Urinary bladder (tissue), 4 donors: ENCODE measurements around the gene CCNB1. TPM values are rescaled to one million over a fixed set of nuclear protein-coding genes. Genes with fewer than 3 reads are reported as not detected.
"Not testable (repeated sequence)": the region's sequence is repeated elsewhere in the genome, so short reads cannot be mapped to it uniquely, and the experiment has no call there.

Source experiments
- DNase-seq: peaks from one replicate; pipeline ENCODE4 v3.0.0-alpha.2; 2015; ENCODE audit errors: extremely low spot score
- H3K27ac ChIP-seq: one replicate; pipeline ENCODE4 v1.5.1; 2013; ENCODE audit warnings: low read depth, mild to moderate bottlenecking, moderate library complexity
- H3K36me3 ChIP-seq: one replicate; pipeline ENCODE4 v1.6.1; 2013; ENCODE audit warnings: mild to moderate bottlenecking, moderate library complexity; ENCODE audit not compliant: insufficient read depth
- H3K4me1 ChIP-seq: one replicate; pipeline ENCODE4 v1.6.1; 2013; ENCODE audit warnings: mild to moderate bottlenecking, moderate library complexity; ENCODE audit not compliant: insufficient read depth
- H3K4me3 ChIP-seq: one replicate; pipeline ENCODE4 v1.5.1; 2013; ENCODE audit warnings: low read depth, low read length
- WGBS: extraction: QIAGEN DNeasy Blood & Tissue Kit; methylation state at CpG from one replicate; pipeline ENCODE4 v1.1.7; 2013; 5-methylcytosine and 5-hydroxymethylcytosine counted together
- polyA plus RNA-seq: library from polyadenylated mRNA; stranded (reverse); fragments of 200-250 nt; gene quantifications from one replicate; pipeline ENCODE4 v1.2.3, GENCODE V29; 2013
- total RNA-seq: library from RNA; depleted of rRNA; stranded (reverse); fragments of >200 nt; gene quantifications from one replicate; pipeline ENCODE4 v1.2.3, GENCODE V29; 2014
- donor health status: healthy with polysubstance abuse.
- donor health status: healthy.

The CCNB1 gene
- total and polyA plus RNA-seq, 2 donors: 4.6 to 41.9 TPM

DNA sequence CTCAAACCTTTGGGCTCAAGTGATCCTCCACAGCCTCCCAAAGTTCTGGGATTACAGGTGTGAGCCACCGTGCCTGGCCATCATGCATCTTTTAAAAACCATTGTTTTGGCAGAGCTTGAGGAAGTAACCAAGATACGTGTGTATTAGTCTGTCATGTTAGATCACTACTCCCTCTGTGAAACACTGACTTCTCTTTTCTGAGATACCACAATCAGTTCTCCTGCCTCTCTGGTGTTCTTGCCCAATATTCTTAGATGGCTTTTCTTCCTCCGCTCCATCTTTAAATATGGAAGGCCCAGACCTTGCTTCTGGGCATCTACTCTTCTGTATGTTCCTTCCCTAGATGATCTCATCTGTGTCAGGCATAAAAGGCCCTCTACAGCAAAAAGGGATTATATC is 14.2 kb upstream of the CCNB1 start:
- H3K27ac ChIP-seq: no peak overlapping the region
- DNase-seq: no peak
- H3K36me3 ChIP-seq: no peaks in the 10 kb centered on the region
- 81% methylated on average over 3 of the region's 3 CpGs for WGBS
- H3K4me3 ChIP-seq: no peak overlapping the region
- no peaks in the 10 kb centered on the region for H3K4me1 ChIP-seq

DNA sequence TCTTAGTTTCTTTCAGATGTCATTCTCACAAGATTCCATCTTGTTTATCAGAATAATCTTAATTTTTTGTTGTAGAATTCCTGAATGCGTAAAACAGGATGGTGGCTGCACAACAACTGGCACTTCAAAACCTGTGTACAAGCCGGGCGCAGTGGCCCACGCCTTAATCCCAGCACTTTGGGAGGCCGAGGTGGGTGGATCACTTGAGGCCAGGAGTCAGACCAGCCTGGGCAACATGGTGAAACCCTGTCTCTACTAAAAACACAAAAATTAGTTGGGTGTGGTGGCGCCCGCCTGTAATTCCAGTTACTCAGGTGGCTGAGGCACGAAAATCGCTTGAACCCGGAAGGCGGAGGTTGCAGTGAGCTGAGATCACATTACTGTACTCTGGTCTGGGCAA is 10.5 kb upstream of the CCNB1 start:
- no peak overlapping the region for H3K4me3 ChIP-seq
- WGBS: 96% methylated on average over 11 of the region's 11 CpGs
- H3K4me1 ChIP-seq: no peaks in the 10 kb centered on the region
- no peak for DNase-seq
- H3K27ac ChIP-seq: no peak overlapping the region
- no peaks in the 10 kb centered on the region for H3K36me3 ChIP-seq

DNA sequence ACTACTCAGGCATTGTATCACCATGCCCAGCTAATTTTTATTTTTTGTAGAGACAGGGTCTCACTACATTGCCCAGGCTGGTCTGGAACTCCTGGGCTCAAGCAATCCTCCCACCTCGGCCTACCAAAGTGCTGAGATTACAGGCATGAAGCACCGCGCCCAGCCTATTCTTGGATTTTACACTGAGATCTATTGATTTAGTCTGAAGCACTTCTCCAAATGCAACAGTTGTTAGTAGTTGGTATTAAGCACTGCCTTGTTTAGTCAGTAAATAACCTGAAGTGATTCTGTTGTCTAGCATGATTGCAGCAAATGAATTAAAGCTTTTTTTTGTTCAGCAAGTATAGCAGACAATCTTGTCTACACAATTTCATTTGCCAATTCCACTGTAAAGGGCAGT is 8.9 kb upstream of the CCNB1 start:
- no peak overlapping the region for H3K27ac ChIP-seq
- 92% methylated on average over 3 of the region's 3 CpGs for WGBS
- DNase-seq: no peak
- H3K4me1 ChIP-seq: no peaks in the 10 kb centered on the region
- no peak overlapping the region for H3K4me3 ChIP-seq
- H3K36me3 ChIP-seq: no peaks in the 10 kb centered on the region

DNA sequence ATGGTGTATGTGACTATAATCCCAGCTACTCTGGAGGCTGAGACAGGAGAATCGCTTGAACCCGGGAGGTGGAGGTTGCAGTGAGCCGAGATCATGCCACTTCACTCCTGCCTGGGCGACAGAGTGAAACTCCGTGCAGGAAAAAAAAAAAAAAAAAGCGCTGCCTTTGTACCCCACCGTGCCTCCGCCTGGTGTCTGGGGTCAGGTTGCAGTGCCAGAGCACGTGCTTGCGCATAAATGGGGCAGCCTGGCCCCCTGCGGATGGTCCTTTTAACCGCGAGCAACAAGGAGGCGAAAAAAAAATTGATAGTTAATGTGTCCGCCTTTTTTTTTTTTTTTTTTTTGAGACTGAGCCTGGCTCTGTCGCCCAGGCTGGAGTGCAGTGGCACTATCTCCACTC is 6.3 kb upstream of the CCNB1 start:
- Histone ChIP-seq H3K36me3 (no peaks in the 10 kb centered on the region), H3K4me1 (no peaks in the 10 kb centered on the region), H3K27ac (no peak overlapping the region), H3K4me3 (no peak overlapping the region)
- 90% methylated on average over 16 of the region's 16 CpGs for WGBS
- DNase-seq: no peak

DNA sequence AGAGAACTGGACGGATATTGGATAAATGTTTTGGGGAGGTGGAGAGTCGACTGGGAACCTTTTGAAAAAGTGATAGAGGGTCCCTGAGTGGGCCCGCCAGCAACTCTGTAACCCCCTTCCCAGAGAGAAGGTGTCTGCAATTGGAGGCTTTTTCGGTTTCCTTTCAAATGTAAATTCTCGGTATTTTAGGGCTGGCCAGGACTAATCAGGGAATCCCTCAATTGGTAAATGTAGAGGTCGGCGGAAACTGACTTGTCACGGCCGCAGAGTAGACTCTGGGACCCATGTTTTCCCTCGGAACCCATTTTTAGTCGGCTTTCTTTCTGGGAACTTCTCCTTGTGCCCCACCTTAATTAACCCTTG is 524 bp downstream of the CCNB1 start:
- Histone ChIP-seq H3K36me3 (no peaks in the 10 kb centered on the region), H3K4me1 (no peaks in the 10 kb centered on the region), H3K27ac (no peak overlapping the region), H3K4me3 (peak overlapping the region; percentile 50)
- no peak for DNase-seq
- WGBS: under 1% methylated on average over 11 of the region's 11 CpGs

DNA sequence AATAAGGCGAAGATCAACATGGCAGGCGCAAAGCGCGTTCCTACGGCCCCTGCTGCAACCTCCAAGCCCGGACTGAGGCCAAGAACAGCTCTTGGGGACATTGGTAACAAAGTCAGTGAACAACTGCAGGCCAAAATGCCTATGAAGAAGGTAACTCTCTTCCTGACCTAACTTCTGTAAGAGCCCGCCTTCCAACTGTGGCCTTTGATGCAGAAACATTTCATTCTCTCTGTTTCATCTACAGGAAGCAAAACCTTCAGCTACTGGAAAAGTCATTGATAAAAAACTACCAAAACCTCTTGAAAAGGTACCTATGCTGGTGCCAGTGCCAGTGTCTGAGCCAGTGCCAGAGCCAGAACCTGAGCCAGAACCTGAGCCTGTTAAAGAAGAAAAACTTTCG is 979 bp downstream of the CCNB1 start:
- DNase-seq: no peak
- Histone ChIP-seq H3K4me1 (no peaks in the 10 kb centered on the region), H3K27ac (no peak overlapping the region), H3K36me3 (no peaks in the 10 kb centered on the region), H3K4me3 (no peak overlapping the region)
- 33% methylated on average over 8 of the region's 8 CpGs for WGBS

DNA sequence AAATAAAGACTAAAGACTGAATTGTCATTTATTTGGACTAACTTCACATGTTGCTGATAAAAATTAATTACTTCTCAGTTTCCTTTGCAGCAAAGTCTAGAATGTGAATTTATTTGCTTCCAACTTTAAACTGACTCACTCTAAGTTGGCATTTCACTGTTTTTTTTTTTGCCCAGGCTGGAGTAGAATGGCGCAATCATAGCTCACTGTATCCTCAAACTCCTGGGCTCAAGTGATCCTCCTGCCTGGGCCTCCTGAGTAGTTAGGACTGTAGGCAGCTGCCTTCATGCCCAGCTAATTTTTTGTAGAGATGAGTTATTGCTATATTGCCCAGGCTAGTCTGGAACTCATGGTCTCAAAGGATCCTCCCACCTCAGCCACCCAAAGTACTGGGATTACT is 3.5 kb downstream of the CCNB1 start:
- DNase-seq: no peak
- no peak overlapping the region for H3K27ac ChIP-seq
- WGBS: 100% methylated on average over 1 of the region's 1 CpG
- H3K4me1 ChIP-seq: no peaks in the 10 kb centered on the region
- H3K36me3 ChIP-seq: peaks cover 2% of the 10 kb centered on the region
- H3K4me3 ChIP-seq: no peak overlapping the region

DNA sequence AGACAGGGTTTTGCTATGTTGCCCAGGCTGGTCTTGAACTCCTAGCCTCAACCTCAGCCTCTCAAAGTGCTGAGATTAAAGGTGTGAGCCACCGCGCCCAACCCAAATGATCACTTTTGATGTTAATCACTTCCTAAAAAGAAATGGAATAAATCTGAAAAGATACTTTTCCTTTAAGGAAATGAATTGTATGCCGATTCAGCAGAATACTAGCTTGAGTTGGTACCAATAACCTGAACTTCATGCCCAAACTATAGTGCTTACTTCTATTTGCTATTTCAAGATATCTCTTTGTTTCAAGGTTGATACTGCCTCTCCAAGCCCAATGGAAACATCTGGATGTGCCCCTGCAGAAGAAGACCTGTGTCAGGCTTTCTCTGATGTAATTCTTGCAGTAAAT is 4.0 kb downstream of the CCNB1 start:
- Histone ChIP-seq H3K27ac (no peak overlapping the region), H3K4me1 (no peaks in the 10 kb centered on the region), H3K36me3 (peaks cover 2% of the 10 kb centered on the region), H3K4me3 (no peak overlapping the region)
- 97% methylated on average over 3 of the region's 3 CpGs for WGBS
- no peak for DNase-seq

DNA sequence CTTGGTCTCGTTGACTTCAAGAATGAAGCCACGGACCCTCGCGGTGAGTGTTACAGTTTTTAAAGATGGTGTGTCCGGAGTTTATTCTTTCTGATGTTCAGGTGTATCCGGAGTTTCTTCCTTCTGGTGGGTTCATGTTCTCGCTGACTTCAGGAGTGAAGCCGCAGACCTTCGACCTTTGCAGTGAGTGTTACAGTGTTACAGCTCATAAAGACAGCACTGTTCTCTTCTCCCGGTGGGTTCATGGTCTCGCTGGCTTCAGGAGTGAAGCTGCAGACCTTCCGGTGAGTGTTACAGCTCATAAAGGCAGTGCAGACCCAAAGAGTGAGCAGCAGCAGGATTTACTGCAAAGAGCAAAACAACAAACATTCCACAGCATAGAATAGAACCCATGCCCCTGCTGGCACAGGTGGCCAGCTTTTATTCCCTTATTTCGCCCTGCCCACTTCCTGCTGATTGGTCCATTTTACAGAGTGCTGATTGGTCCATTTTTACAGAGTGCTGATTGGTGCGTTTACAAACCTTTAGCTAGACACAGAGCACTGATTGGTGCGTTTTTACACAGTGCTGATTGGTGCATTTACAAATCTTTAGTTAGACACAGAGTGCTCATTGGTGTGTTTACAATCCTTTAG is 14.8 kb downstream of the CCNB1 start:
- H3K4me3 ChIP-seq, H3K27ac ChIP-seq, H3K4me1 ChIP-seq, H3K36me3 ChIP-seq, DNase-seq: not testable (repeated sequence)
- 89% methylated on average over 15 of the region's 15 CpGs for WGBS

DNA sequence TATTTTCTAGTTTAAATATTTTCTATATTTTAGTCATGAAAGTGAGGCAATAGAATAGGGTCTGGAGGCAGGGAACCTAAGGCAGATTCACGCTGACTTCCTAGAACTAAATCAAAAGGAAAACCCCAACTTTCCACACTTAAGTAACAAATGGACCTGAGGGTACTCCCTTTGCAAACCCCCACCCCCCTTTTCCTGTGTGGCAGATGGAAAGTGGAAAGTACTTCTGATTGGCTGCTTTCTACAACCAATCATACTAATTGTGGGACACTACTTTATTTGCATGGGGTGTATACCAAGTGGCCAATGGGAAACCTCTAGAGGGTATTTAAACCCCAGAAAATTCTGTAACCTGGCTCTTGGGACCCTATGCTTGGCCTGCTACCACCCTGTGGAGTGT is 17.7 kb downstream of the CCNB1 start:
- no peak for DNase-seq
- WGBS: 91% methylated on average over 1 of the region's 1 CpG
- Histone ChIP-seq H3K4me3 (no peak overlapping the region), H3K27ac (no peak overlapping the region), H3K4me1 (no peaks in the 10 kb centered on the region), H3K36me3 (no peaks in the 10 kb centered on the region)

DNA sequence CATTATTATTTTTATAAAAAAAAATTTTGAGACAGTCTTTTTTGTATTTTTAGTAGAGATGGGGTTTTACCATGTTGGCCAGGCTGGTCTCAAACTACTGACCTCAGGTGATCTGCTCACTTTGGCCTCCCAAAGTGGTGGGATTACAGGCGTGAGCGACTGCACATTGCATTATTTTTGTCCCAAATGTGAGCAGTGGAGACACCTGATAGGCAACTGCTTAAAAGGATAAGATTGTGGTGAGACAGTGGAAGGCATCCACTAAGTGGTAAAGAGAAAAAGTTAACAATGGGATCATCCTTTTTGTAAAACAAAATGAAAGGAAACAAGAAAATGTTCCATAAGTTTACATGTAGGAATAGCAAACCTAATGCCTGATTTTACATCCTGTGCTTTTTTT is 20.4 kb downstream of the CCNB1 start:
- WGBS: 89% methylated on average over 2 of the region's 2 CpGs
- no peaks in the 10 kb centered on the region for H3K36me3 ChIP-seq
- no peak for DNase-seq
- H3K4me3 ChIP-seq: no peak overlapping the region
- H3K27ac ChIP-seq: no peak overlapping the region
- peaks cover 2% of the 10 kb centered on the region for H3K4me1 ChIP-seq

DNA sequence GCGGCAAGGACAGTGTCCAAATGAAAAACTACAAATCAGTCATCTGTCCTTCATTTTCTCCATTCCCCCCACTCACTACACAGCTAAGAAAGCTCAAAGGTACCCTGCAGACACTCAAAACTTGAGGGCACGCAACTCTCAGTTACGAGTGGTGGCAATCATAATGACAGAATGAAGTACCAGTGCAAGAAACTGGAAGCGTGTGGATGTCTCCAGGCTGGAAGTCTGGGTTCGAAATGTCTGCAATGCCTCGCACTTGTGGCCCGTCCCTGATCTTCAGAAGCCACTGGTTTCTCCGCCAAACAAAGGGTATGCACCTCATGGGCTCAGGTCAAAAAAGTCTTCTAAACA is 21.8 kb downstream of the CCNB1 start:
- Histone ChIP-seq H3K36me3 (no peaks in the 10 kb centered on the region), H3K27ac (peak overlapping the region; percentile 4), H3K4me1 (peaks cover 2% of the 10 kb centered on the region), H3K4me3 (peak overlapping the region; percentile 69)
- DNase-seq: no peak
- 13% methylated on average over 8 of the region's 8 CpGs for WGBS

DNA sequence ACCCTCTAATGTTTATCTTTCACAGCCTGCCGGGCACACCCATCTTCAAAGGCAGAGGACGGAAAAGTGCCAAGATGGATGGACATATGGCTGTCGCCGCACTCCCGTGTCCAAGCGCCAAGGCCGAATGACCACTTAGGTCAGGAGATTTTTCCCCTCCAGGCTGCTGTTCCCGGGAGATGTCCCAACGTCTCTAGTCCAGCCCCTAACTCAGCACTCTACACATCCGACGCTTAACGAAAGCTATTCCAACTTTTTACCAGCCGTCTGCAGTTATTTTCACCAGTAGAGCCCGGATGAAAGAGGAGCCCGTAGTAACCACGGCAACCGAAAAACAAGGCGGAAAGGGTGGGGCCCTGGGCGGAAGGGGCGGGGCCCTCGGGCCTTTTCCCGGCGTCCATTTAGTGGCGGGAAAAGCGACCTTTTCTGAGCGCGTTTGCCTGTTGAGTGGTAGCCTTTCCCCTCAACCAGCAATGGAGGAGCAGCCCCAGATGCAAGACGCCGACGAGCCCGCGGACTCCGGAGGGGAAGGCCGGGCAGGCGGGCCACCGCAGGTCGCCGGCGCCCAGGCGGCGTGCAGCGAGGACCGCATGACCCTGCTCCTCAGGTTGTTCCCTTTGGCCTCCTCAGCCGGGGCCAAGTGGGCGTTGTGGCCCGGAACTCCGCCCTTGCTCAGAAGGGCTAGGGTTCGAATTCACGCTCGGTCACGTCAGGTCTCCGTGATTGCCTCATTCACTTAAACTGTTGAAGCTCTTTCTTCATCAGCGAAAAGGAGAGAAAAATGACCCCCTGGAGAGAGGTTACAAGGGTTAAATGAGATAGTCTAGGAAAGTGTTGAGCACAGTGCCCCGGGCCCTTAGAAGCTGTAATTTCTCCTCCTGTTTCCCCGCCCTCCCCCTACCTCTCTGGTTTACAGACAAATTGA is 22.5 kb downstream of the CCNB1 start, which contains the start of gene CENPH:
Gene CENPH (plus strand): TSS at position 422 of the 925 bp plus-strand sequence. CDS start 52 bp downstream, at position 474.
- WGBS: under 1% methylated on average over 55 of the region's 55 CpGs
- peak; percentile 91 for DNase-seq
- H3K36me3 ChIP-seq: no peaks in the 10 kb centered on the region
- H3K27ac ChIP-seq: peak within 1 kb of the TSS; percentile 4
- peaks cover 2% of the 10 kb centered on the region for H3K4me1 ChIP-seq
- peak within 1 kb of the TSS; percentile 69 for H3K4me3 ChIP-seq

DNA sequence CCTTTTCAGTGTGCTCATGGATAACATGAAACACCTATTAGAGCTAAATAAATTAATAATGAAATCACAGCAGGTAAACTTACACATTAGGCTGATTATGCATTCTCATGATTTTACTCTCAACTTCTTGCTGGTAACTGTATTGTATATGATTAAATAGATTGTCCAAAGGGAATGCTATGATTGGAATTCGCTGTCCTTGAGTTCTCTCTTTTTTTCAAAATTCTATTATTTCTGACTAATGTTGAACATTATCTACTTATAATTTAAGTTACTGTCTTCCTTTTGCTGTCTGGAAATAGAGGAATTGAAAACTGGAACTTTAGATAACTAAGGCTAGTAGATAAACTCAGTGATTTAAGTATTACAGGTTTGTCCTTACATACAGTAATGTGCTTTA is 35.5 kb downstream of the CCNB1 start:
- Histone ChIP-seq H3K27ac (no peak overlapping the region), H3K4me1 (no peaks in the 10 kb centered on the region), H3K4me3 (no peak overlapping the region), H3K36me3 (no peaks in the 10 kb centered on the region)
- 94% methylated on average over 1 of the region's 1 CpG for WGBS
- DNase-seq: no peak
